Activated CD8-positive, alpha-beta memory T cell treated with anti-CD3 and anti-CD28 coated beads, Interleukin-2, amount 50 U/mL, for 1 hour (primary cell): ENCODE measurements around the gene DNAJC5.

Experiments used
- DNase-seq: peaks from one replicate; pipeline ENCODE4 v3.0.0-alpha.2; 2020; ENCODE audit errors: extremely low read depth

DNAJC5 gene

DNA sequence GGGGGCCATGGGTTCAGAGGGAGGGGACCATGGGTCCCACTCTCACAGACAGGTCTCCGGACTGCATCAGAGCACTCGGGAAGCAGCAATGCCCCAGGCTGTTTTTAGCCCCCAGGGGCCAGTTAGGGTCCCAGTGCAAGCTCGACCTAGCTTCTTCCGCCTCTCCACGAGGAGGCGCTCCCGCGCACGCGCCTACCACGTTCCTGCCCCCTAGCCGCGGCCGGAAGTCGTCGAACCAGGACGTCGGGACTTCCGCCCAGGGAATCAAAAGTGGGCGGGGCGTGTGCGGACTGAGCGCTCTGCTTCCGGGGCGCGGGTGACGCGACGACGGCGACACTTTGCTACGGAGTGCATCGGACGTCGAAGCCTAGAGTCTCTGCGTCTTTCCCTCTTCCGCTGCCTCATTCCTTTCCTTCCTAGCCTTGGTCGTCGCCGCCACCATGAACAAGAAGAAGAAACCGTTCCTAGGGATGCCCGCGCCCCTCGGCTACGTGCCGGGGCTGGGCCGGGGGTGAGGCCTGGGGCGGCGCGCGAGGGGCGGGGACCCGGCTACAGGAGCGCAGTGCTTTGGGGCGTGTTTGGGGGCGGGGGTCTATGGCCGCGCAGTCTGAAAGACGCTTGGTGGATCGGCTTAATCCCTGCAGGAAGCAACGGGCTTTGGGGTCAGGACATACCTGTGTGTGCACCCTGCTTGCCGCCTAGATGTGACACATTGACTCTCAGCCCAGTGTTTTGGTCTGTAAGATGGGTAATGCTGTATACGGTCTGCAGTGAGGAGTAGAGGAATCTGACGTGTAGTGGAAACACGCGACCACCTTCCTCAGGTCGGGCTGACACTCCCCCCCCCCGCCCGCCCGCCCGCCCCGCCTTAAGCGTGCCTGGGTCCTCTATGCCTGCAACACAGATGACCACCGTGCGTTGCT lies 86.1 kb downstream of the DNAJC5 start, which contains the start of gene PRPF6:
TSS of gene PRPF6 (plus strand) at position 327 of the 923 bp plus-strand sequence. CDS start at position 441, 114 bp downstream.
- peak; percentile 91 for DNase-seq

DNA sequence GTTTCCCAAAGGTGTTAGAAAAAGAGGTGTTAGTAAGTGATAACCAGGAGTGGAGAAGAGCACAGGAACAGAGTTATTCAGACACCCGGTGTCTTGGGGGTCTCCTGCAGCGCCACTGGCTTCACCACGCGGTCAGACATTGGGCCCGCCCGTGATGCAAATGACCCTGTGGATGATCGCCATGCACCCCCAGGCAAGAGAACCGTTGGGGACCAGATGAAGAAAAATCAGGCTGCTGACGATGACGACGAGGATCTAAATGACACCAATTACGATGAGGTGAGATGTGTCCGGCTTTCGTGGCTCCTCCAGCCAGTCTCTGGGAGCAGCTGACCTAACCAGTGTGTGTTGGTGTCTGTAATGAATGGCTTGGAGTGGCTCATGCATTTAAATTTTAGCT lies 88.0 kb downstream of the DNAJC5 start:
- DNase-seq = no peak
